Keratinocyte (primary cell): ENCODE measurements around the gene PIAS1. TPM values are rescaled to one million over a fixed set of nuclear protein-coding genes. Genes with fewer than 3 reads are reported as not detected.

Experiments used
- DNase-seq: peaks from one replicate; pipeline ENCODE4 v3.0.0-alpha.2; 2011; ENCODE audit warnings: low read depth, missing footprints, low spot score
- FAIRE-seq: peaks from 2 replicates; lab custom pipeline; 2011; peaks lifted over from hg19 to GRCh38; lab: Jason Lieb, UNC
- H2AFZ ChIP-seq: 2 replicates; pipeline ENCODE4 v1.6.0; 2012; ENCODE audit warnings: low read length, control low read depth, inconsistent platforms; ENCODE audit not compliant: control insufficient read depth
- H3K27ac ChIP-seq: 2 replicates; pipeline ENCODE4 v1.5.1; 2011; ENCODE audit warnings: low read length; ENCODE audit not compliant: control insufficient read depth, insufficient read depth
- H3K27me3 ChIP-seq: 3 replicates; pipeline ENCODE4 v1.6.0; 2011; ENCODE audit warnings: low read length; ENCODE audit not compliant: control insufficient read depth, insufficient read depth; ENCODE audit errors: extremely low read depth
- H3K36me3 ChIP-seq, 2 experiments: 2 replicates in 1 of 2; 3 replicates in 1 of 2; pipeline ENCODE4 v1.5.1; 2011; ENCODE audit warnings: low read length in 2 of 2, mild to moderate bottlenecking in 1 of 2; ENCODE audit not compliant: control insufficient read depth in 2 of 2, insufficient read depth in 2 of 2; ENCODE audit errors: extremely low read depth in 1 of 2
- H3K4me1 ChIP-seq: 3 replicates; pipeline ENCODE4 v1.5.1; 2011; ENCODE audit warnings: low read length; ENCODE audit not compliant: control insufficient read depth, insufficient read depth; ENCODE audit errors: extremely low read depth
- H3K4me2 ChIP-seq: 3 replicates; pipeline ENCODE4 v1.6.0; 2011; ENCODE audit warnings: low read depth, low read length; ENCODE audit not compliant: control insufficient read depth, insufficient read depth; ENCODE audit errors: extremely low read depth
- H3K4me3 ChIP-seq, 3 experiments: fragments of 200-600 bp in 1 of 3; sonication (generic) in 1 of 3; 2 replicates in 2 of 3; 3 replicates in 1 of 3; pipeline ENCODE4 v1.5.1; 2011 to 2016; ENCODE audit warnings: low read length in 3 of 3, mild to moderate bottlenecking in 3 of 3, control low read depth in 2 of 3, inconsistent platforms in 1 of 3, low read depth in 1 of 3, mixed read lengths in 1 of 3, mixed run types in 1 of 3, moderate library complexity in 1 of 3; ENCODE audit not compliant: control insufficient read depth in 2 of 3, insufficient read depth in 2 of 3; ENCODE audit errors: extremely low read depth in 1 of 3
- H3K79me2 ChIP-seq: 2 replicates; pipeline ENCODE4 v1.6.0; 2012; ENCODE audit warnings: low read length; ENCODE audit not compliant: control insufficient read depth, insufficient read depth
- H3K9ac ChIP-seq: 3 replicates; pipeline ENCODE4 v1.6.0; 2011; ENCODE audit warnings: low read length; ENCODE audit not compliant: control insufficient read depth, insufficient read depth; ENCODE audit errors: extremely low read depth
- H3K9me1 ChIP-seq: 3 replicates; pipeline ENCODE4 v1.6.0; 2011; ENCODE audit warnings: low read length; ENCODE audit not compliant: control insufficient read depth, insufficient read depth; ENCODE audit errors: extremely low read depth
- H3K9me3 ChIP-seq: 2 replicates; pipeline ENCODE4 v1.5.1; 2012; ENCODE audit warnings: low read depth, low read length; ENCODE audit not compliant: control insufficient read depth
- H4K20me1 ChIP-seq: 3 replicates; pipeline ENCODE4 v1.6.0; 2011; ENCODE audit warnings: low read length; ENCODE audit not compliant: control insufficient read depth, insufficient read depth; ENCODE audit errors: extremely low read depth
- EZH2 ChIP-seq: IDR thresholded peaks from one replicate; pipeline ENCODE4 v1.6.1; 2012; ENCODE audit warnings: inconsistent platforms, mild to moderate bottlenecking, low read length, moderate library complexity
- dilution Hi-C: fragments of 300-500 bp; cut with MboI; formaldehyde crosslinking; loops from one replicate; pipeline ENCODE4 v1.7.0; 2020; ENCODE audit warnings: low sequenced_read_pairs; ENCODE audit not compliant: extremely low pct_ligation_motif_present
- polyA plus RNA-seq, 5 experiments: library from polyadenylated mRNA; depleted of rRNA in 3 of 5; stranded (reverse) in 3 of 5; stranded (forward) in 1 of 5; unstranded in 1 of 5; fragments of >200 nt; gene quantifications; 1 replicate in 1 of 5; 2 replicates in 3 of 5; 3 replicates in 1 of 5; pipeline versions ENCODE4 v1.2.1 to v1.2.3, GENCODE V29; 2011 to 2012; ENCODE audit warnings: missing spikeins in 2 of 5, low read depth in 1 of 5, low replicate concordance in 1 of 5
- TF ChIP-seq, protein P1 (sequence below), 3 experiments: IDR thresholded peaks in 1 of 3; conservative IDR thresholded peaks in 1 of 3; optimal IDR thresholded peaks in 1 of 3; 2 replicates in 2 of 3; 3 replicates in 1 of 3; pipeline versions ENCODE3 to v1.5.1; 2011; ENCODE audit warnings: low read length in 3 of 3, mild to moderate bottlenecking in 3 of 3, moderate library complexity in 2 of 3, control low read depth in 1 of 3, inconsistent platforms in 1 of 3; ENCODE audit not compliant: insufficient read depth in 2 of 3; ENCODE audit errors: extremely low read depth in 1 of 3

Gene PIAS1
- polyA plus RNA-seq, 1 donor (not counting 4 experiments of a cell fraction or from before 2014, with no cell fraction given): 58.2 TPM

DNA sequence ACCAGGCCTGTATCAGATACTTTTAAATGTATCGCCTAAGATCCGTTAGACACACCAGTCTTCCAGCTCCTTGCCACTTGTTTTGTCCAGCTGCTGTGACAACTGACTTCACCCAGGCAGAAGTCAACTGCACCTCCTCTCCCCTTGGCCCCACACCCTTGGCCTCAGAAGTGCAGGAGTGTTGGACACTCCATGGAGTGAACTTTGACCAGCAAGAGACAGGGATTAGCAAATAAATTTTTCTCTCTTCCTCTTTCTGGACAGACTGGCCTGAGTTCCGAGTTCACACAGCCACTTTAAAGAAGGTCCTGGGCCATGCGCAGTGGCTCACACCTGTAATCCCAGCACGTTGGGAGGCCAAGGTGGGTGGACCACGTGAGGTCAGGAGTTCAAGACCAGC, 178.3 kb downstream of the PIAS1 start:
- Histone ChIP-seq H3K27me3 (peaks cover 4% of the 10 kb centered on the region), H2AFZ (no peak overlapping the region), H3K4me2 (no peak overlapping the region), H3K79me2 (peaks cover 18% of the 10 kb centered on the region), H3K27ac (no peak overlapping the region), H3K9me3 (no peaks in the 10 kb centered on the region), H3K4me3 (no peak overlapping the region), H3K36me3 (no peaks in the 10 kb centered on the region), H4K20me1 (peaks cover 6% of the 10 kb centered on the region), H3K9ac (no peak overlapping the region), H3K4me1 (peaks cover 16% of the 10 kb centered on the region), H3K9me1 (no peaks in the 10 kb centered on the region)
- TF ChIP-seq, protein P1, sequence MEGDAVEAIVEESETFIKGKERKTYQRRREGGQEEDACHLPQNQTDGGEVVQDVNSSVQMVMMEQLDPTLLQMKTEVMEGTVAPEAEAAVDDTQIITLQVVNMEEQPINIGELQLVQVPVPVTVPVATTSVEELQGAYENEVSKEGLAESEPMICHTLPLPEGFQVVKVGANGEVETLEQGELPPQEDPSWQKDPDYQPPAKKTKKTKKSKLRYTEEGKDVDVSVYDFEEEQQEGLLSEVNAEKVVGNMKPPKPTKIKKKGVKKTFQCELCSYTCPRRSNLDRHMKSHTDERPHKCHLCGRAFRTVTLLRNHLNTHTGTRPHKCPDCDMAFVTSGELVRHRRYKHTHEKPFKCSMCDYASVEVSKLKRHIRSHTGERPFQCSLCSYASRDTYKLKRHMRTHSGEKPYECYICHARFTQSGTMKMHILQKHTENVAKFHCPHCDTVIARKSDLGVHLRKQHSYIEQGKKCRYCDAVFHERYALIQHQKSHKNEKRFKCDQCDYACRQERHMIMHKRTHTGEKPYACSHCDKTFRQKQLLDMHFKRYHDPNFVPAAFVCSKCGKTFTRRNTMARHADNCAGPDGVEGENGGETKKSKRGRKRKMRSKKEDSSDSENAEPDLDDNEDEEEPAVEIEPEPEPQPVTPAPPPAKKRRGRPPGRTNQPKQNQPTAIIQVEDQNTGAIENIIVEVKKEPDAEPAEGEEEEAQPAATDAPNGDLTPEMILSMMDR (optimal IDR thresholded peaks at IDR 0.05 in 1 of 3, IDR thresholded peaks at IDR 0.05 in 1 of 3, conservative IDR thresholded peaks at IDR 0.05 in 1 of 3; ENCODE audit: extremely low read depth in 1 of 3, insufficient read depth in 2 of 3, low read length in 3 of 3): no peak
- no peak for TF ChIP-seq EZH2
- dilution Hi-C loops: no loop called here
- DNase-seq (no peak), FAIRE-seq (no peak)

DNA sequence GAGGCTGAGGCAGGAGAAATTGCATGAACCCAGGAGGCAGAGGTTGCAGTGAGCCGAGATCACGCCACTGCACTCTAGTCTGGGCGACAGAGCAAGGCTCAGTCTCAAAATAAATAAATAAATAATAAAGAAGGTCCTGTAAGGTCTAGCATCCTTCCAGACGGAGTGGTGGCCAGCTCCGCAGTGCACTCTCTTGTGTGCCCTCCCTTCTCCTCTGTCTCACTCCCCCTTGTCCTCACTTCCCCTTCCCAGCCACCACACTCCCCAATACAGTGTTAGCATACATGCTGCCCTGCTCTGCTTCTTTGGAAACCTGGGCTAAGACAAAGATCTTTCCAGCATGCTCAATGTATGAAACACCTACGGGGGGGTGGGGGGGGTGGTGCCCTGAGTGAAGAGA, 178.8 kb downstream of the PIAS1 start:
- Histone ChIP-seq H3K9me1 (no peaks in the 10 kb centered on the region), H3K9ac (no peak overlapping the region), H2AFZ (no peak overlapping the region), H3K36me3 (no peaks in the 10 kb centered on the region), H3K4me2 (no peak overlapping the region), H3K27ac (no peak overlapping the region), H3K27me3 (peaks cover 4% of the 10 kb centered on the region), H3K4me3 (no peak overlapping the region), H3K4me1 (peaks cover 12% of the 10 kb centered on the region), H4K20me1 (peaks cover 4% of the 10 kb centered on the region), H3K79me2 (peaks cover 13% of the 10 kb centered on the region), H3K9me3 (no peaks in the 10 kb centered on the region)
- no peak for FAIRE-seq
- dilution Hi-C loops: no loop called here
- no peak for DNase-seq
- TF ChIP-seq, protein P1 (optimal IDR thresholded peaks at IDR 0.05 in 1 of 3, IDR thresholded peaks at IDR 0.05 in 1 of 3, conservative IDR thresholded peaks at IDR 0.05 in 1 of 3; ENCODE audit: extremely low read depth in 1 of 3, insufficient read depth in 2 of 3, low read length in 3 of 3): no peak
- no peak for TF ChIP-seq EZH2
